Liver (tissue), 3 donors: ENCODE results near the gene IFRD1.

Experiments
- EGR1 ChIP-seq, 2 donors: IDR thresholded peaks; 2 replicates each; pipeline ENCODE4 v1.6.1; 2016 to 2018; ENCODE audit warnings: antibody characterized with exemption in 2 of 2, low read depth in 2 of 2
- JUND ChIP-seq, 2 donors: IDR thresholded peaks; 2 replicates each; pipeline ENCODE4 v1.6.1; 2016; ENCODE audit warnings: antibody characterized with exemption in 2 of 2
- NR2F2 ChIP-seq: IDR thresholded peaks from 2 replicates; pipeline ENCODE4 v1.6.1; 2016; ENCODE audit warnings: antibody characterized with exemption
- RAD21 ChIP-seq, 2 donors: IDR thresholded peaks; 2 replicates each; pipeline ENCODE4 v1.6.1; 2016; ENCODE audit warnings: antibody characterized with exemption in 2 of 2, mild to moderate bottlenecking in 2 of 2
- TAF1 ChIP-seq: conservative IDR thresholded peaks from 2 replicates; pipeline ENCODE4 v1.6.1; 2016; ENCODE audit warnings: antibody characterized with exemption, mild to moderate bottlenecking
- TF ChIP-seq, protein P1 (sequence below): fragments of 150-350 bp; IDR thresholded peaks from 2 replicates; pipeline ENCODE4 v1.5.1; 2017; ENCODE audit warnings: improper control_type of control experiment, low read depth, low read length; ENCODE audit not compliant: missing input control
- TF ChIP-seq, protein P2 (sequence below): IDR thresholded peaks from 2 replicates; pipeline ENCODE4 v1.6.1; 2016; ENCODE audit warnings: antibody characterized with exemption
- TF ChIP-seq, protein P3 (sequence below): IDR thresholded peaks from 2 replicates; pipeline ENCODE4 v1.6.1; 2016; ENCODE audit warnings: antibody characterized with exemption
- TF ChIP-seq, protein P4 (sequence below): IDR thresholded peaks from 2 replicates; pipeline ENCODE4 v1.6.1; 2016; ENCODE audit warnings: antibody characterized with exemption, mild to moderate bottlenecking
- donor health status: healthy.
- donor health status: healthy.

DNA sequence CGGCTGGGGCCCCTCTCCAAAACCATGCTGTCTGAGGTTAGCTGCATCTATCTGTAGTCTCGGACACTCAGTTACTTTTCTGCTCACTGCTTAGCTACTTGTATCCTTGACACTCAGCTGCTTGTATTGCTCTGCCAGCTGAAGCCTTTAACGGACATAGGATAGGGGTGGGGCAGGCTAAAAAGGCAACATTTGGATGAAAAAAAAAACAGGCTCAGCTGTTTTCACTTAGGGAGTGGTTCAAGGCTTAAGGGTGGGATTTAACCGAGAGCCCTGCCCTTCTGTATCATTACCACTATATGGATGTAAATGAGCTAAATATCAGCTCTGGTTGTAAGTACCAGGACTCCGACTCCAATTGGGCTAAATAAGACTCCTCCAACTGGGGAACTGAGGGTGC is 59.1 kb downstream of the IFRD1 start:
- TF ChIP-seq, protein P1, sequence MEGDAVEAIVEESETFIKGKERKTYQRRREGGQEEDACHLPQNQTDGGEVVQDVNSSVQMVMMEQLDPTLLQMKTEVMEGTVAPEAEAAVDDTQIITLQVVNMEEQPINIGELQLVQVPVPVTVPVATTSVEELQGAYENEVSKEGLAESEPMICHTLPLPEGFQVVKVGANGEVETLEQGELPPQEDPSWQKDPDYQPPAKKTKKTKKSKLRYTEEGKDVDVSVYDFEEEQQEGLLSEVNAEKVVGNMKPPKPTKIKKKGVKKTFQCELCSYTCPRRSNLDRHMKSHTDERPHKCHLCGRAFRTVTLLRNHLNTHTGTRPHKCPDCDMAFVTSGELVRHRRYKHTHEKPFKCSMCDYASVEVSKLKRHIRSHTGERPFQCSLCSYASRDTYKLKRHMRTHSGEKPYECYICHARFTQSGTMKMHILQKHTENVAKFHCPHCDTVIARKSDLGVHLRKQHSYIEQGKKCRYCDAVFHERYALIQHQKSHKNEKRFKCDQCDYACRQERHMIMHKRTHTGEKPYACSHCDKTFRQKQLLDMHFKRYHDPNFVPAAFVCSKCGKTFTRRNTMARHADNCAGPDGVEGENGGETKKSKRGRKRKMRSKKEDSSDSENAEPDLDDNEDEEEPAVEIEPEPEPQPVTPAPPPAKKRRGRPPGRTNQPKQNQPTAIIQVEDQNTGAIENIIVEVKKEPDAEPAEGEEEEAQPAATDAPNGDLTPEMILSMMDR, result no peak
- TF ChIP-seq, protein P2, sequence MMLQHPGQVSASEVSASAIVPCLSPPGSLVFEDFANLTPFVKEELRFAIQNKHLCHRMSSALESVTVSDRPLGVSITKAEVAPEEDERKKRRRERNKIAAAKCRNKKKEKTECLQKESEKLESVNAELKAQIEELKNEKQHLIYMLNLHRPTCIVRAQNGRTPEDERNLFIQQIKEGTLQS, result no peak
- TF ChIP-seq TAF1, result no peak
- TF ChIP-seq NR2F2, result no peak
- TF ChIP-seq, protein P3, sequence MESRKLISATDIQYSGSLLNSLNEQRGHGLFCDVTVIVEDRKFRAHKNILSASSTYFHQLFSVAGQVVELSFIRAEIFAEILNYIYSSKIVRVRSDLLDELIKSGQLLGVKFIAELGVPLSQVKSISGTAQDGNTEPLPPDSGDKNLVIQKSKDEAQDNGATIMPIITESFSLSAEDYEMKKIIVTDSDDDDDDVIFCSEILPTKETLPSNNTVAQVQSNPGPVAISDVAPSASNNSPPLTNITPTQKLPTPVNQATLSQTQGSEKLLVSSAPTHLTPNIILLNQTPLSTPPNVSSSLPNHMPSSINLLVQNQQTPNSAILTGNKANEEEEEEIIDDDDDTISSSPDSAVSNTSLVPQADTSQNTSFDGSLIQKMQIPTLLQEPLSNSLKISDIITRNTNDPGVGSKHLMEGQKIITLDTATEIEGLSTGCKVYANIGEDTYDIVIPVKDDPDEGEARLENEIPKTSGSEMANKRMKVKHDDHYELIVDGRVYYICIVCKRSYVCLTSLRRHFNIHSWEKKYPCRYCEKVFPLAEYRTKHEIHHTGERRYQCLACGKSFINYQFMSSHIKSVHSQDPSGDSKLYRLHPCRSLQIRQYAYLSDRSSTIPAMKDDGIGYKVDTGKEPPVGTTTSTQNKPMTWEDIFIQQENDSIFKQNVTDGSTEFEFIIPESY, result no peak
- TF ChIP-seq EGR1 (IDR thresholded peaks at IDR 0.05; ENCODE audit: low read depth in 2 of 2), result no peak
- TF ChIP-seq, protein P4, sequence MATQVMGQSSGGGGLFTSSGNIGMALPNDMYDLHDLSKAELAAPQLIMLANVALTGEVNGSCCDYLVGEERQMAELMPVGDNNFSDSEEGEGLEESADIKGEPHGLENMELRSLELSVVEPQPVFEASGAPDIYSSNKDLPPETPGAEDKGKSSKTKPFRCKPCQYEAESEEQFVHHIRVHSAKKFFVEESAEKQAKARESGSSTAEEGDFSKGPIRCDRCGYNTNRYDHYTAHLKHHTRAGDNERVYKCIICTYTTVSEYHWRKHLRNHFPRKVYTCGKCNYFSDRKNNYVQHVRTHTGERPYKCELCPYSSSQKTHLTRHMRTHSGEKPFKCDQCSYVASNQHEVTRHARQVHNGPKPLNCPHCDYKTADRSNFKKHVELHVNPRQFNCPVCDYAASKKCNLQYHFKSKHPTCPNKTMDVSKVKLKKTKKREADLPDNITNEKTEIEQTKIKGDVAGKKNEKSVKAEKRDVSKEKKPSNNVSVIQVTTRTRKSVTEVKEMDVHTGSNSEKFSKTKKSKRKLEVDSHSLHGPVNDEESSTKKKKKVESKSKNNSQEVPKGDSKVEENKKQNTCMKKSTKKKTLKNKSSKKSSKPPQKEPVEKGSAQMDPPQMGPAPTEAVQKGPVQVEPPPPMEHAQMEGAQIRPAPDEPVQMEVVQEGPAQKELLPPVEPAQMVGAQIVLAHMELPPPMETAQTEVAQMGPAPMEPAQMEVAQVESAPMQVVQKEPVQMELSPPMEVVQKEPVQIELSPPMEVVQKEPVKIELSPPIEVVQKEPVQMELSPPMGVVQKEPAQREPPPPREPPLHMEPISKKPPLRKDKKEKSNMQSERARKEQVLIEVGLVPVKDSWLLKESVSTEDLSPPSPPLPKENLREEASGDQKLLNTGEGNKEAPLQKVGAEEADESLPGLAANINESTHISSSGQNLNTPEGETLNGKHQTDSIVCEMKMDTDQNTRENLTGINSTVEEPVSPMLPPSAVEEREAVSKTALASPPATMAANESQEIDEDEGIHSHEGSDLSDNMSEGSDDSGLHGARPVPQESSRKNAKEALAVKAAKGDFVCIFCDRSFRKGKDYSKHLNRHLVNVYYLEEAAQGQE, result no peak
- TF ChIP-seq RAD21 (IDR thresholded peaks at IDR 0.05), result no peak
- TF ChIP-seq JUND (IDR thresholded peaks at IDR 0.05), result no peak
